ENCODE results near the gene PKP1.

DNA sequence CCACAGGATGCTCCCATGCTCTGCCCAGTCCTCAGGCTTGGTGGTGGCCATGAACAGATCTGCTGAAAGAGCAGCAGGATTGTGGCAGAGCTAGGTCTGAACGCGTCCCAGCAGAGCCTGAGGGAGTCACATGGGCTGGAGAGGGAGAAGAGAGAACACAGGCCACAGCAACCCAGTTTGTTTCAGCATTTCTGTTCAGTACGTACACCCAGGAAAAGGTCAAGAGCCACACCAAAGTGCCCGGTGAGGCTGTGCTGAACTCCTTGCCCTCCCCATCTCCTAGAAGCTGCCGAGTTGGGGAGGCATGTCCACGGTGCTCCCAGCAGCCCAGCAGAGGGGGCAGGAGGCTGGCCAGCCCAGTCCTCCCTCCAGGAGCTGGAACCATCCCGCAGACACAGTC, 5.5 kb downstream of the PKP1 start:
- TF ChIP-seq, protein P1, sequence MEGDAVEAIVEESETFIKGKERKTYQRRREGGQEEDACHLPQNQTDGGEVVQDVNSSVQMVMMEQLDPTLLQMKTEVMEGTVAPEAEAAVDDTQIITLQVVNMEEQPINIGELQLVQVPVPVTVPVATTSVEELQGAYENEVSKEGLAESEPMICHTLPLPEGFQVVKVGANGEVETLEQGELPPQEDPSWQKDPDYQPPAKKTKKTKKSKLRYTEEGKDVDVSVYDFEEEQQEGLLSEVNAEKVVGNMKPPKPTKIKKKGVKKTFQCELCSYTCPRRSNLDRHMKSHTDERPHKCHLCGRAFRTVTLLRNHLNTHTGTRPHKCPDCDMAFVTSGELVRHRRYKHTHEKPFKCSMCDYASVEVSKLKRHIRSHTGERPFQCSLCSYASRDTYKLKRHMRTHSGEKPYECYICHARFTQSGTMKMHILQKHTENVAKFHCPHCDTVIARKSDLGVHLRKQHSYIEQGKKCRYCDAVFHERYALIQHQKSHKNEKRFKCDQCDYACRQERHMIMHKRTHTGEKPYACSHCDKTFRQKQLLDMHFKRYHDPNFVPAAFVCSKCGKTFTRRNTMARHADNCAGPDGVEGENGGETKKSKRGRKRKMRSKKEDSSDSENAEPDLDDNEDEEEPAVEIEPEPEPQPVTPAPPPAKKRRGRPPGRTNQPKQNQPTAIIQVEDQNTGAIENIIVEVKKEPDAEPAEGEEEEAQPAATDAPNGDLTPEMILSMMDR (IDR thresholded peaks at IDR 0.05), result no peak
- no peak for TF ChIP-seq POLR2A (IDR thresholded peaks at IDR 0.05)
